HCT116 (cell line): ENCODE data around the gene RYR2. TPM values are rescaled to one million over a fixed set of nuclear protein-coding genes. Genes with fewer than 3 reads are reported as not detected.

Experiments
- ATAC-seq: fragments of 200-7000 bp; cut with Tn5 transposase; 2 replicates; pipeline ENCODE4 v1.9.1; 2020; ENCODE audit warnings: mild to moderate bottlenecking, moderate library complexity
- BruUV-seq: library from RNA; stranded (reverse); fragments of 400-500 nt; replicated peaks from 2 replicates; lab custom pipeline; 2021; lab: Mats Ljungman, UMichigan
- CTCF ChIA-PET: fragments of 300-600 bp; sonication (Branson Sonifier 250); formaldehyde crosslinking; loops from one replicate; lab custom pipeline; 2021; ENCODE audit warnings: antibody characterized with exemption; lab: Charles Lee
- POLR2A ChIA-PET: fragments of 300-600, 350-600 bp; sonication (Branson Sonifier 250); formaldehyde crosslinking; loops from one replicate; lab custom pipeline; 2021; ENCODE audit warnings: antibody characterized with exemption; lab: Charles Lee
- RAD21 ChIA-PET, 2 experiments: fragments of 300-600 bp; sonication (Branson Sonifier 250); formaldehyde crosslinking; loops; one replicate each; lab custom pipeline; 2023; ENCODE audit warnings: low total read pairs in 2 of 2; ENCODE audit not compliant: uncharacterized antibody in 2 of 2, unreplicated experiment in 2 of 2, low non-redundant PET in 1 of 2; lab: Charles Lee
- DNase-seq: peaks from one replicate; pipeline ENCODE4 v3.0.0-alpha.2; 2010; ENCODE audit warnings: low read depth, low spot score
- H2AFZ ChIP-seq: fragments of 200-600 bp; shearing (Covaris generic), sonication (generic); 2 replicates; pipeline ENCODE4 v1.6.1; 2017; ENCODE audit warnings: low read depth, mixed run types, mixed read lengths, antibody characterized with exemption, low read length; ENCODE audit not compliant: poor library complexity, severe bottlenecking
- H3K27ac ChIP-seq: 2 replicates; pipeline ENCODE4 v1.5.1; 2012; ENCODE audit warnings: low read depth, low read length
- H3K27me3 ChIP-seq: fragments of 200-600 bp; sonication (generic); 2 replicates; pipeline ENCODE4 v1.6.1; 2016; ENCODE audit warnings: mixed run types, low read length, mixed read lengths; ENCODE audit not compliant: insufficient read depth
- H3K36me3 ChIP-seq, 2 experiments: fragments of 200-500 bp in 1 of 2; fragments of 200-600 bp in 1 of 2; sonication (Bioruptor generic) in 1 of 2; sonication (generic) in 1 of 2; 2 replicates each; pipeline versions ENCODE4 v1.5.1 to v1.6.1; 2014 to 2016; ENCODE audit warnings: low read length in 2 of 2, inconsistent platforms in 1 of 2, mixed read lengths in 1 of 2, mixed run types in 1 of 2; ENCODE audit not compliant: insufficient read depth in 2 of 2, control insufficient read depth in 1 of 2
- H3K4me1 ChIP-seq, 2 experiments: fragments of 200-600 bp in 1 of 2; sonication (generic) in 1 of 2; 2 replicates each; pipeline versions ENCODE4 v1.5.1 to v1.6.1; 2012 to 2017; ENCODE audit warnings: low read length in 2 of 2, inconsistent platforms in 1 of 2, mild to moderate bottlenecking in 1 of 2, mixed read lengths in 1 of 2, mixed run types in 1 of 2, moderate library complexity in 1 of 2; ENCODE audit not compliant: insufficient read depth in 2 of 2, control insufficient read depth in 1 of 2
- H3K4me2 ChIP-seq: fragments of 200-600 bp; sonication (generic); 2 replicates; pipeline ENCODE4 v1.6.1; 2017; ENCODE audit warnings: mixed run types, low read length, mixed read lengths
- H3K4me3 ChIP-seq, 2 experiments: fragments of 200-600 bp in 1 of 2; sonication (generic) in 1 of 2; replicated peaks in 1 of 2; 2 replicates each; pipeline ENCODE4 v1.5.1; 2011 to 2016; ENCODE audit warnings: low read length in 2 of 2, control low read depth in 1 of 2, low read depth in 1 of 2, mild to moderate bottlenecking in 1 of 2, mixed read lengths in 1 of 2, mixed run types in 1 of 2
- H3K79me2 ChIP-seq: fragments of 200-600 bp; sonication (generic); 2 replicates; pipeline ENCODE4 v1.6.1; 2017; ENCODE audit warnings: mild to moderate bottlenecking, mixed run types, low read length, moderate library complexity, mixed read lengths; ENCODE audit not compliant: insufficient read depth
- H3K9ac ChIP-seq: fragments of 200-600 bp; sonication (generic); 2 replicates; pipeline ENCODE4 v1.6.1; 2016; ENCODE audit warnings: low read length, mixed read lengths
- H3K9me2 ChIP-seq: fragments of 200-600 bp; sonication (generic), shearing (Covaris generic); 2 replicates; pipeline ENCODE4 v1.6.1; 2017; ENCODE audit warnings: mixed run types, mild to moderate bottlenecking, moderate library complexity; ENCODE audit not compliant: insufficient read depth
- H3K9me3 ChIP-seq, 2 experiments: fragments of 200-500 bp in 1 of 2; fragments of 200-600 bp in 1 of 2; sonication (Bioruptor generic) in 1 of 2; sonication (generic) in 1 of 2; 2 replicates each; pipeline ENCODE4 v1.6.1; 2014 to 2017; ENCODE audit warnings: low read length in 2 of 2, mixed read lengths in 2 of 2, inconsistent platforms in 1 of 2, low read depth in 1 of 2, mild to moderate bottlenecking in 1 of 2, mixed run types in 1 of 2, moderate library complexity in 1 of 2; ENCODE audit not compliant: control insufficient read depth in 1 of 2, insufficient read depth in 1 of 2
- H4K20me1 ChIP-seq: fragments of 200-600 bp; sonication (generic), shearing (Covaris generic); 2 replicates; pipeline ENCODE4 v1.6.1; 2017; ENCODE audit warnings: mixed run types, mild to moderate bottlenecking, moderate library complexity; ENCODE audit not compliant: insufficient read depth
- CBX3 ChIP-seq: IDR thresholded peaks from 2 replicates; pipeline ENCODE4 v1.6.1; 2012; ENCODE audit warnings: low read depth
- CEBPB ChIP-seq: IDR thresholded peaks from 2 replicates; pipeline ENCODE4 v1.6.1; 2012; ENCODE audit warnings: low read depth
- EZH2phosphoT487 ChIP-seq: fragments of 200-600 bp; IDR thresholded peaks from 2 replicates; pipeline ENCODE4 v1.6.1; 2018; ENCODE audit warnings: antibody characterized with exemption, borderline replicate concordance
- FOSL1 ChIP-seq: IDR thresholded peaks from 2 replicates; pipeline ENCODE4 v1.6.1; 2012; ENCODE audit warnings: low read depth
- JUND ChIP-seq: IDR thresholded peaks from 2 replicates; pipeline ENCODE4 v1.6.1; 2012
- POLR2A ChIP-seq: IDR thresholded peaks from 2 replicates; pipeline ENCODE4 v1.7.0; 2011; ENCODE audit warnings: borderline replicate concordance; ENCODE audit not compliant: insufficient read depth, insufficient read length; ENCODE audit errors: extremely low read depth
- RAD21 ChIP-seq: IDR thresholded peaks from 2 replicates; pipeline ENCODE4 v1.6.1; 2012; ENCODE audit warnings: low read depth, mild to moderate bottlenecking
- SRF ChIP-seq: IDR thresholded peaks from 2 replicates; pipeline ENCODE4 v1.6.1; 2012; ENCODE audit warnings: low read depth
- TCF7L2 ChIP-seq: IDR thresholded peaks from 2 replicates; pipeline ENCODE4 v1.7.0; 2011; ENCODE audit warnings: borderline replicate concordance, inconsistent platforms; ENCODE audit not compliant: insufficient read depth, insufficient read length; ENCODE audit errors: extremely low read depth
- ZBTB33 ChIP-seq: IDR thresholded peaks from 2 replicates; pipeline ENCODE4 v1.6.1; 2011; ENCODE audit warnings: mild to moderate bottlenecking, low read length, moderate library complexity; ENCODE audit not compliant: insufficient replicate concordance; ENCODE audit errors: extremely low read depth
- ZNF274 ChIP-seq: fragments of 200-500 bp; sonication (Bioruptor generic); IDR thresholded peaks from 2 replicates; pipeline ENCODE4 v1.6.1; 2014; ENCODE audit warnings: mild to moderate bottlenecking, low read depth, low read length, inconsistent platforms
- intact Hi-C: fragments of 100-400 bp; cut with micrococcal nuclease; formaldehyde crosslinking; loops from 2 replicates; pipeline ENCODE4 v1.10.0; 2022
- total RNA-seq: library from RNA; stranded (reverse); gene quantifications from one replicate; pipeline ENCODE4 v1.2.1, GENCODE V29; 2021; ENCODE audit not compliant: unreplicated experiment
- TF ChIP-seq, protein P1 (sequence below): IDR thresholded peaks from 2 replicates; pipeline ENCODE4 v1.6.1; 2012
- TF ChIP-seq, protein P2 (sequence below), 3 experiments: fragments of 200-600 bp in 1 of 3; sonication (generic) in 1 of 3; IDR thresholded peaks in 2 of 3; conservative IDR thresholded peaks in 1 of 3; 2 replicates each; pipeline ENCODE4 v1.5.1; 2012 to 2017; ENCODE audit warnings: low read depth in 2 of 3, low read length in 2 of 3, antibody characterized with exemption in 1 of 3, borderline replicate concordance in 1 of 3, control low read depth in 1 of 3, mild to moderate bottlenecking in 1 of 3, mixed read lengths in 1 of 3, mixed run types in 1 of 3, moderate library complexity in 1 of 3; ENCODE audit not compliant: insufficient read depth in 1 of 3
- TF ChIP-seq, protein P3 (sequence below): IDR thresholded peaks from 2 replicates; pipeline ENCODE4 v1.6.1; 2012; ENCODE audit warnings: low read depth

RYR2 gene
- total RNA-seq, 1 experiment from 2014 or later: 0.02 TPM

- Histone ChIP-seq H3K36me3 (no peaks in the 10 kb centered on the region), H3K4me1 (no peaks in the 10 kb centered on the region), H3K4me3 (no peak overlapping the region), H4K20me1 (no peaks in the 10 kb centered on the region), H3K79me2 (no peaks in the 10 kb centered on the region), H3K27ac (no peak overlapping the region), H3K9ac (no peak overlapping the region), H3K9me3 (no peaks in the 10 kb centered on the region), H2AFZ (no peak overlapping the region), H3K9me2 (no peaks in the 10 kb centered on the region), H3K27me3 (no peaks in the 10 kb centered on the region; the same call in 1 of the 2 replicates), H3K4me2 (no peak overlapping the region)
- ATAC-seq (no peak), DNase-seq (no peak)
- ChIA-PET CTCF (no interaction called here), POLR2A (no interaction called here), RAD21 (no interaction called here)
- no TSS peak for BruUV-seq
- intact Hi-C loops: no loop called here
- no peak for TF ChIP-seq ZBTB33
- no peak for TF ChIP-seq JUND
- TF ChIP-seq RAD21: no peak
- no peak for TF ChIP-seq FOSL1
- TF ChIP-seq, protein P1, sequence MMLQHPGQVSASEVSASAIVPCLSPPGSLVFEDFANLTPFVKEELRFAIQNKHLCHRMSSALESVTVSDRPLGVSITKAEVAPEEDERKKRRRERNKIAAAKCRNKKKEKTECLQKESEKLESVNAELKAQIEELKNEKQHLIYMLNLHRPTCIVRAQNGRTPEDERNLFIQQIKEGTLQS: no peak
- TF ChIP-seq EZH2phosphoT487: no peak
- TF ChIP-seq ZNF274: no peak
- no peak for TF ChIP-seq CEBPB
- TF ChIP-seq TCF7L2: no peak
- TF ChIP-seq, protein P2, sequence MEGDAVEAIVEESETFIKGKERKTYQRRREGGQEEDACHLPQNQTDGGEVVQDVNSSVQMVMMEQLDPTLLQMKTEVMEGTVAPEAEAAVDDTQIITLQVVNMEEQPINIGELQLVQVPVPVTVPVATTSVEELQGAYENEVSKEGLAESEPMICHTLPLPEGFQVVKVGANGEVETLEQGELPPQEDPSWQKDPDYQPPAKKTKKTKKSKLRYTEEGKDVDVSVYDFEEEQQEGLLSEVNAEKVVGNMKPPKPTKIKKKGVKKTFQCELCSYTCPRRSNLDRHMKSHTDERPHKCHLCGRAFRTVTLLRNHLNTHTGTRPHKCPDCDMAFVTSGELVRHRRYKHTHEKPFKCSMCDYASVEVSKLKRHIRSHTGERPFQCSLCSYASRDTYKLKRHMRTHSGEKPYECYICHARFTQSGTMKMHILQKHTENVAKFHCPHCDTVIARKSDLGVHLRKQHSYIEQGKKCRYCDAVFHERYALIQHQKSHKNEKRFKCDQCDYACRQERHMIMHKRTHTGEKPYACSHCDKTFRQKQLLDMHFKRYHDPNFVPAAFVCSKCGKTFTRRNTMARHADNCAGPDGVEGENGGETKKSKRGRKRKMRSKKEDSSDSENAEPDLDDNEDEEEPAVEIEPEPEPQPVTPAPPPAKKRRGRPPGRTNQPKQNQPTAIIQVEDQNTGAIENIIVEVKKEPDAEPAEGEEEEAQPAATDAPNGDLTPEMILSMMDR (IDR thresholded peaks at IDR 0.05 in 2 of 3, conservative IDR thresholded peaks at IDR 0.05 in 1 of 3; ENCODE audit: borderline replicate concordance in 1 of 3, insufficient read depth in 1 of 3, low read depth in 2 of 3, low read length in 2 of 3): no peak
- no peak for TF ChIP-seq SRF
- TF ChIP-seq POLR2A: no peak
- no peak for TF ChIP-seq CBX3
- TF ChIP-seq, protein P3, sequence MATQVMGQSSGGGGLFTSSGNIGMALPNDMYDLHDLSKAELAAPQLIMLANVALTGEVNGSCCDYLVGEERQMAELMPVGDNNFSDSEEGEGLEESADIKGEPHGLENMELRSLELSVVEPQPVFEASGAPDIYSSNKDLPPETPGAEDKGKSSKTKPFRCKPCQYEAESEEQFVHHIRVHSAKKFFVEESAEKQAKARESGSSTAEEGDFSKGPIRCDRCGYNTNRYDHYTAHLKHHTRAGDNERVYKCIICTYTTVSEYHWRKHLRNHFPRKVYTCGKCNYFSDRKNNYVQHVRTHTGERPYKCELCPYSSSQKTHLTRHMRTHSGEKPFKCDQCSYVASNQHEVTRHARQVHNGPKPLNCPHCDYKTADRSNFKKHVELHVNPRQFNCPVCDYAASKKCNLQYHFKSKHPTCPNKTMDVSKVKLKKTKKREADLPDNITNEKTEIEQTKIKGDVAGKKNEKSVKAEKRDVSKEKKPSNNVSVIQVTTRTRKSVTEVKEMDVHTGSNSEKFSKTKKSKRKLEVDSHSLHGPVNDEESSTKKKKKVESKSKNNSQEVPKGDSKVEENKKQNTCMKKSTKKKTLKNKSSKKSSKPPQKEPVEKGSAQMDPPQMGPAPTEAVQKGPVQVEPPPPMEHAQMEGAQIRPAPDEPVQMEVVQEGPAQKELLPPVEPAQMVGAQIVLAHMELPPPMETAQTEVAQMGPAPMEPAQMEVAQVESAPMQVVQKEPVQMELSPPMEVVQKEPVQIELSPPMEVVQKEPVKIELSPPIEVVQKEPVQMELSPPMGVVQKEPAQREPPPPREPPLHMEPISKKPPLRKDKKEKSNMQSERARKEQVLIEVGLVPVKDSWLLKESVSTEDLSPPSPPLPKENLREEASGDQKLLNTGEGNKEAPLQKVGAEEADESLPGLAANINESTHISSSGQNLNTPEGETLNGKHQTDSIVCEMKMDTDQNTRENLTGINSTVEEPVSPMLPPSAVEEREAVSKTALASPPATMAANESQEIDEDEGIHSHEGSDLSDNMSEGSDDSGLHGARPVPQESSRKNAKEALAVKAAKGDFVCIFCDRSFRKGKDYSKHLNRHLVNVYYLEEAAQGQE: no peak
Measured at GRCh38 chr1:237035759-237036158, 6.2 kb upstream of the RYR2 start.
